K562 (cell line): ENCODE data around the gene CREB3L1. TPM values are rescaled to one million over a fixed set of nuclear protein-coding genes. Genes with fewer than 3 reads are reported as not detected.

Experiments used
- ATAC-seq: fragments of 200-7000 bp; cut with Tn5 transposase; 3 replicates; pipeline ENCODE4 v1.9.1; 2020; ENCODE audit warnings: moderate library complexity
- BruUV-seq: library from RNA; stranded (reverse); fragments of 400-500 nt; replicated peaks from 2 replicates; lab custom pipeline; 2021; lab: Mats Ljungman, UMichigan
- CTCF ChIA-PET: fragments of 300-600 bp; formaldehyde crosslinking; extraction: SDS; loops from one replicate; lab custom pipeline; 2021; ENCODE audit warnings: low intra/inter-chr PET ratio; lab: Yijun Ruan, JAX
- POLR2A ChIA-PET: fragments of 300-600, 350-650 bp; sonication (Branson Sonifier 250); formaldehyde crosslinking; extraction: SDS; loops from one replicate; lab custom pipeline; 2021; ENCODE audit warnings: antibody characterized with exemption, inconsistent platforms; lab: Yijun Ruan, JAX
- DNase-seq, 4 experiments: peaks; one replicate each; pipeline versions ENCODE4 v3.0.0 to v3.0.0-alpha.2; 2011 to 2018; ENCODE audit warnings: low spot score in 3 of 4, mixed read lengths in 3 of 4; ENCODE audit errors: extremely low read depth in 1 of 4
- FAIRE-seq: peaks from 2 replicates; lab custom pipeline; 2011; peaks lifted over from hg19 to GRCh38; lab: Jason Lieb, UNC
- H2AFZ ChIP-seq: 2 replicates; pipeline ENCODE4 v1.6.0; 2011; ENCODE audit warnings: low read depth, low read length, control low read depth, inconsistent platforms
- H3K27ac ChIP-seq: fragments of 200-600 bp; 3 replicates; pipeline ENCODE4 v1.8.0; 2011; ENCODE audit warnings: low read depth, mild to moderate bottlenecking, control low read depth, inconsistent platforms, low read length, moderate library complexity, mixed read lengths; ENCODE audit errors: extremely low read depth
- H3K27me3 ChIP-seq, 2 experiments: fragments of 300-600 bp in 1 of 2; 2 replicates in 1 of 2; 3 replicates in 1 of 2; pipeline versions ENCODE4 v1.6.0 to v1.8.0; 2011; ENCODE audit warnings: inconsistent platforms in 2 of 2, low read length in 2 of 2, mild to moderate bottlenecking in 1 of 2, mixed read lengths in 1 of 2, moderate library complexity in 1 of 2; ENCODE audit not compliant: control insufficient read depth in 2 of 2, insufficient read depth in 2 of 2
- H3K36me3 ChIP-seq: fragments of 300-600 bp; 3 replicates; pipeline ENCODE4 v1.8.0; 2011; ENCODE audit warnings: mild to moderate bottlenecking, low read length, inconsistent platforms; ENCODE audit not compliant: control insufficient read depth, insufficient read depth
- H3K4me1 ChIP-seq, 2 experiments: fragments of 200-600 bp in 1 of 2; replicated peaks in 1 of 2; 2 replicates in 1 of 2; 3 replicates in 1 of 2; pipeline versions ENCODE4 v1.5.1 to v1.8.0; 2011; ENCODE audit warnings: inconsistent platforms in 2 of 2, low read length in 2 of 2, mild to moderate bottlenecking in 1 of 2, mixed read lengths in 1 of 2, moderate library complexity in 1 of 2; ENCODE audit not compliant: control insufficient read depth in 2 of 2, insufficient read depth in 2 of 2
- H3K4me2 ChIP-seq: 2 replicates; pipeline ENCODE4 v1.6.1; 2011; ENCODE audit warnings: low read length, control low read depth, inconsistent platforms, mixed read lengths; ENCODE audit not compliant: insufficient read depth
- H3K4me3 ChIP-seq: fragments of 200-600 bp; sonication (generic), shearing (Covaris generic); 2 replicates; pipeline ENCODE4 v1.5.1; 2016; ENCODE audit warnings: control low read depth, inconsistent platforms
- H3K79me2 ChIP-seq: fragments of 200-600 bp; 3 replicates; pipeline ENCODE4 v1.8.0; 2011; ENCODE audit warnings: low read length, inconsistent platforms; ENCODE audit not compliant: control insufficient read depth, insufficient read depth
- H3K9ac ChIP-seq, 2 experiments: 2 replicates each; pipeline versions ENCODE4 v1.6.0 to v1.6.1; 2011; ENCODE audit warnings: low read depth in 2 of 2, low read length in 2 of 2, control low read depth in 1 of 2, inconsistent platforms in 1 of 2, mild to moderate bottlenecking in 1 of 2, mixed read lengths in 1 of 2; ENCODE audit not compliant: insufficient read depth in 1 of 2
- H3K9me1 ChIP-seq: one replicate; pipeline ENCODE4 v1.6.0; 2011; ENCODE audit warnings: inconsistent platforms, mild to moderate bottlenecking, low read length, moderate library complexity; ENCODE audit not compliant: control insufficient read depth, insufficient read depth
- H3K9me3 ChIP-seq: replicated peaks from 2 replicates; pipeline ENCODE4 v1.5.1; 2011; ENCODE audit warnings: low read depth, low read length, inconsistent platforms; ENCODE audit not compliant: control insufficient read depth, insufficient read depth
- H4K20me1 ChIP-seq: replicated peaks from 2 replicates; pipeline ENCODE4 v1.6.1; 2011; ENCODE audit warnings: low read length, inconsistent platforms, mixed read lengths; ENCODE audit not compliant: control insufficient read depth, insufficient read depth
- CBX3 ChIP-seq, 2 experiments: IDR thresholded peaks; 1 replicate in 1 of 2; 2 replicates in 1 of 2; pipeline ENCODE4 v1.6.1; 2012; ENCODE audit warnings: inconsistent platforms in 2 of 2, low read length in 2 of 2, borderline replicate concordance in 1 of 2, control low read depth in 1 of 2
- CCNT2 ChIP-seq: IDR thresholded peaks from 2 replicates; pipeline ENCODE4 v1.6.1; 2011; ENCODE audit warnings: borderline replicate concordance, low read depth, mild to moderate bottlenecking, moderate library complexity, mixed read lengths, low read length; ENCODE audit not compliant: insufficient read length; ENCODE audit errors: extremely low read depth
- CREM ChIP-seq: IDR thresholded peaks from 2 replicates; pipeline ENCODE4 v1.6.1; 2014; ENCODE audit warnings: antibody characterized with exemption, low read depth
- DLX4 ChIP-seq: fragments of 250-450 bp; sonication (Bioruptor Pico); IDR thresholded peaks from 2 replicates; pipeline ENCODE4 v1.6.1; 2021; ENCODE audit warnings: mild to moderate bottlenecking
- GATAD2B ChIP-seq: fragments of 450-650 bp; IDR thresholded peaks from 2 replicates; pipeline ENCODE4 v1.6.1; 2017; ENCODE audit warnings: mild to moderate bottlenecking, borderline replicate concordance
- GMEB1 ChIP-seq: fragments of 250-450 bp; sonication (Bioruptor Pico); IDR thresholded peaks from 2 replicates; pipeline ENCODE4 v1.4.0; 2020; ENCODE audit warnings: mild to moderate bottlenecking
- KLF1 ChIP-seq: fragments of 450-650 bp; IDR thresholded peaks from 2 replicates; pipeline ENCODE4 v1.6.1; 2016; ENCODE audit warnings: missing genetic modification characterization, missing compliant biosample characterization
- MBD2 ChIP-seq: sonication (generic); IDR thresholded peaks from 2 replicates; pipeline ENCODE4 v1.6.1; 2016; ENCODE audit warnings: low read depth, borderline replicate concordance
- MNT ChIP-seq, 2 experiments: fragments of 450-650 bp; conservative IDR thresholded peaks; 2 replicates each; pipeline ENCODE4 v1.6.1; 2017; ENCODE audit warnings: mild to moderate bottlenecking in 2 of 2, moderate library complexity in 2 of 2
- MTA3 ChIP-seq: fragments of 450-650 bp; formaldehyde crosslinking; IDR thresholded peaks from 2 replicates; pipeline ENCODE4 v1.6.1; 2017; ENCODE audit warnings: mild to moderate bottlenecking, borderline replicate concordance
- POLR2B ChIP-seq: fragments of 450-650 bp; IDR thresholded peaks from 2 replicates; pipeline ENCODE4 v1.6.1; 2018; ENCODE audit warnings: low read depth; ENCODE audit not compliant: partially characterized antibody
- POLR2G ChIP-seq: fragments of 200-400 bp; formaldehyde crosslinking; IDR thresholded peaks from 2 replicates; pipeline ENCODE4 v1.6.1; 2017; ENCODE audit warnings: low read depth, mild to moderate bottlenecking, antibody characterized with exemption, low read length, moderate library complexity
- SAP30 ChIP-seq: fragments of 200-600 bp; sonication (generic); IDR thresholded peaks from 2 replicates; pipeline ENCODE4 v1.6.1; 2012; ENCODE audit warnings: borderline replicate concordance, low read depth, mild to moderate bottlenecking, moderate library complexity, low read length, control low read depth, inconsistent platforms; ENCODE audit not compliant: insufficient read depth, poor library complexity, severe bottlenecking
- SIN3A ChIP-seq, 2 experiments: fragments of 150-350 bp in 1 of 2; IDR thresholded peaks; 2 replicates each; pipeline ENCODE4 v1.6.1; 2011 to 2016; ENCODE audit warnings: borderline replicate concordance in 2 of 2, low read depth in 2 of 2, low read length in 2 of 2, mild to moderate bottlenecking in 2 of 2, moderate library complexity in 2 of 2; ENCODE audit not compliant: control insufficient read depth in 1 of 2
- U2AF2 ChIP-seq: fragments of 200-400 bp; formaldehyde crosslinking; optimal IDR thresholded peaks from 2 replicates; pipeline ENCODE3; 2017; ENCODE audit warnings: low read depth, mild to moderate bottlenecking, low read length
- XRCC5 ChIP-seq: fragments of 200-400 bp; formaldehyde crosslinking; IDR thresholded peaks from 2 replicates; pipeline ENCODE4 v1.6.1; 2017; ENCODE audit warnings: low read depth, mild to moderate bottlenecking, low read length
- WGBS: fragments of 100-300 bp; shearing (Covaris generic); methylation state at CpG from one replicate; pipeline ENCODE4 v1.1.6; 2016; ENCODE audit warnings: low coverage, mixed read lengths; ENCODE audit not compliant: insufficient coverage; ENCODE audit errors: missing lambda C conversion rate; 5-methylcytosine and 5-hydroxymethylcytosine counted together
- in situ Hi-C: fragments of 300-500 bp; cut with MboI; formaldehyde crosslinking; loops from 4 replicates; pipeline ENCODE4 v1.15.0; 2018; ENCODE audit warnings: inconsistent platforms, mixed read lengths
- intact Hi-C: fragments of 100-400 bp; cut with micrococcal nuclease; formaldehyde crosslinking; loops from 2 replicates; pipeline ENCODE4 v1.14.2; 2022
- polyA plus RNA-seq, 8 experiments: library from polyadenylated mRNA; depleted of rRNA in 4 of 8; stranded (reverse) in 5 of 8; unstranded in 3 of 8; fragments of >200 nt; fragmentation: Nextera tagmentation in 2 of 8; fragmentation: Illumina TruSeq in 1 of 8; extraction: Ambion mirVana in 2 of 8; extraction: Trizol in 1 of 8; gene quantifications; 2 replicates each; pipeline versions ENCODE4 v1.2.1 to v1.2.3, GENCODE V29; 2011 to 2014; ENCODE audit warnings: inconsistent platforms in 1 of 8, missing spikeins in 1 of 8
- total RNA-seq, 7 experiments: library from RNA; depleted of rRNA in 6 of 7; stranded (reverse); fragments of >200 nt in 6 of 7; fragmentation: Illumina TruSeq in 2 of 7; extraction: Trizol in 2 of 7; gene quantifications; 2 replicates each; pipeline versions ENCODE4 v1.2.1 to v1.2.3, GENCODE V29; 2011 to 2021; ENCODE audit warnings: low replicate concordance in 1 of 7

Gene CREB3L1
- total and polyA plus RNA-seq, 9 of the 15 experiments (the other 6 are each of a cell fraction or from before 2014, with no cell fraction given), result 1.2 to 27.6 (median 3.7) TPM

GRCh38 chr11:46295312-46296058 lies 18.0 kb downstream of the CREB3L1 start:
- Histone ChIP-seq H3K4me3 (peak overlapping the region; percentile 48), H3K27ac (peak overlapping the region; percentile 85), H3K79me2 (peaks cover 38% of the 10 kb centered on the region), H3K9ac (peak overlapping the region; percentile 75 to 90), H3K4me2 (peak overlapping the region; percentile 80), H3K4me1 (peaks cover 34 to 55% of the 10 kb centered on the region in 2 experiments), H3K36me3 (peaks cover 12% of the 10 kb centered on the region; the same call in 2 of the 3 replicates), H3K9me3 (no peaks in the 10 kb centered on the region), H2AFZ (peak overlapping the region; percentile 86), H3K27me3 (no peaks in the 10 kb centered on the region), H3K9me1 (peaks cover 3% of the 10 kb centered on the region), H4K20me1 (no peaks in the 10 kb centered on the region)
- FAIRE-seq, result peak; percentile 59
- in situ Hi-C loops, result no loop called here
- BruUV-seq, result TSS peak; percentile 51
- ChIA-PET POLR2A (interaction anchor here (0.6 to 3.1 kb wide), 18 partner anchors 8 to 1217 kb away, joined by 3 to 20 read pairs (median 4); partner anchors contain the start of gene CREB3L1), CTCF (no interaction called here)
- DNase-seq, result peak; percentile 91 to 96 (median 96)
- peak; percentile 91 for ATAC-seq
- WGBS, result under 1% methylated on average over 48 of the region's 61 CpGs
- intact Hi-C loops, result loop anchor here (2.0 to 5.0 kb wide), 2 partner anchors 53 to 173 kb away; partner anchors contain the start of gene PHF21A
- TF ChIP-seq POLR2G, result peak; percentile 91
- TF ChIP-seq U2AF2, result no peak
- TF ChIP-seq DLX4 (CRISPR knock-in tag), result no peak
- TF ChIP-seq SIN3A (IDR thresholded peaks at IDR 0.05; ENCODE audit: borderline replicate concordance in 2 of 2, control insufficient read depth in 1 of 2, low read depth in 2 of 2, low read length in 2 of 2), result peak in 1 of 2 experiments; percentile 45; a peak in 2 of 4 replicates
- TF ChIP-seq SAP30, result peak; percentile 41
- TF ChIP-seq MTA3, result peak; percentile 62; the same call in 1 of the 2 replicates
- peak; percentile 58 to 76; a peak in 3 of 4 replicates for TF ChIP-seq MNT (conservative IDR thresholded peaks at IDR 0.05)
- TF ChIP-seq POLR2B, result peak; percentile 28
- peak; percentile 61 for TF ChIP-seq XRCC5
- peak in 1 of 2 experiments; percentile 27; a peak in 1 of 3 replicates for TF ChIP-seq CBX3 (IDR thresholded peaks at IDR 0.05; ENCODE audit: borderline replicate concordance in 1 of 2, low read length in 2 of 2)
- peak; percentile 65; the same call in 1 of the 2 replicates for TF ChIP-seq MBD2
- peak; percentile 33; the same call in 1 of the 2 replicates for TF ChIP-seq CREM
- TF ChIP-seq CCNT2, result peak; percentile 80
- peak; percentile 61; the same call in 1 of the 2 replicates for TF ChIP-seq GATAD2B
- TF ChIP-seq GMEB1 (CRISPR knock-in tag), result 0 out of 2 replicates have a peak, but pooled peaks have one; percentile 22
- TF ChIP-seq KLF1 (tag), result peak; percentile 70
